SK-N-SH treated with all-trans-retinoic acid at 6 μM for 48 hours (cell line): ENCODE measurements around the gene ST6GALNAC5.
"Not testable (repeated sequence)": the region's sequence is repeated elsewhere in the genome, so short reads cannot be mapped to it uniquely, and the experiment has no call there.

Experiments used
- ATAC-seq: fragments of 200-7000 bp; cut with Tn5 transposase; 3 replicates; pipeline ENCODE4 v1.9.1; 2020; ENCODE audit warnings: mild to moderate bottlenecking, moderate library complexity
- ARNTL ChIP-seq: fragments of 450-650 bp; formaldehyde crosslinking; IDR thresholded peaks from 2 replicates; pipeline ENCODE4 v1.5.0; 2020; ENCODE audit warnings: low read depth, mild to moderate bottlenecking, moderate library complexity, borderline replicate concordance
- BACH2 ChIP-seq: fragments of 250-450 bp; sonication (Bioruptor Pico); IDR thresholded peaks from 2 replicates; pipeline ENCODE4 v1.9.0; 2021; ENCODE audit warnings: mild to moderate bottlenecking, borderline replicate concordance
- CREB5 ChIP-seq: fragments of 250-450 bp; sonication (Bioruptor Pico); IDR thresholded peaks from 2 replicates; pipeline ENCODE4 v1.5.1; 2020; ENCODE audit warnings: low read depth, mild to moderate bottlenecking, moderate library complexity
- CSDC2 ChIP-seq: fragments of 250-450 bp; sonication (Bioruptor Pico); IDR thresholded peaks from 2 replicates; pipeline ENCODE4 v1.5.0; 2020; ENCODE audit warnings: mild to moderate bottlenecking, moderate library complexity
- GLIS3 ChIP-seq: fragments of 250-450 bp; sonication (Bioruptor Pico); IDR thresholded peaks from 2 replicates; pipeline ENCODE4 v1.5.0; 2020; ENCODE audit warnings: mild to moderate bottlenecking, moderate library complexity
- ISL1 ChIP-seq: fragments of 250-450 bp; sonication (Bioruptor Pico); IDR thresholded peaks from 2 replicates; pipeline ENCODE4 v2.1.2; 2022; ENCODE audit warnings: mild to moderate bottlenecking, moderate library complexity
- OSR1 ChIP-seq: fragments of 250-450 bp; sonication (Bioruptor Pico); IDR thresholded peaks from 2 replicates; pipeline ENCODE4 v1.8.0; 2022; ENCODE audit warnings: moderate library complexity, mild to moderate bottlenecking, inconsistent platforms
- PATZ1 ChIP-seq: fragments of 250-450 bp; sonication (Bioruptor Pico); IDR thresholded peaks from 2 replicates; pipeline ENCODE4 v1.8.0; 2020; ENCODE audit warnings: mild to moderate bottlenecking, moderate library complexity, borderline replicate concordance
- POU6F1 ChIP-seq: fragments of 250-450 bp; sonication (Bioruptor Pico); IDR thresholded peaks from 2 replicates; pipeline ENCODE4 v1.8.0; 2021; ENCODE audit warnings: low read depth, mild to moderate bottlenecking, moderate library complexity, borderline replicate concordance
- SNAI2 ChIP-seq: fragments of 250-450 bp; sonication (Bioruptor Pico); IDR thresholded peaks from 2 replicates; pipeline ENCODE4 v1.5.0; 2020; ENCODE audit warnings: mild to moderate bottlenecking, moderate library complexity
- TCF4 ChIP-seq: fragments of 250-450 bp; sonication (Bioruptor Pico); IDR thresholded peaks from 2 replicates; pipeline ENCODE4 v1.8.0; 2021; ENCODE audit warnings: mild to moderate bottlenecking, moderate library complexity, borderline replicate concordance
- TOX ChIP-seq: fragments of 250-450 bp; sonication (Bioruptor Pico); IDR thresholded peaks from 2 replicates; pipeline ENCODE4 v1.8.0; 2021; ENCODE audit warnings: mild to moderate bottlenecking, moderate library complexity, borderline replicate concordance
- TSHZ2 ChIP-seq: fragments of 250-450 bp; sonication (Bioruptor Pico); IDR thresholded peaks from 2 replicates; pipeline ENCODE4 v1.5.0; 2020; ENCODE audit warnings: mild to moderate bottlenecking, moderate library complexity
- ZC3H10 ChIP-seq: fragments of 250-450 bp; sonication (Bioruptor Pico); IDR thresholded peaks from 2 replicates; pipeline ENCODE4 v1.5.1; 2021; ENCODE audit warnings: mild to moderate bottlenecking, moderate library complexity
- ZFP3 ChIP-seq: fragments of 250-450 bp; sonication (Bioruptor Pico); IDR thresholded peaks from 2 replicates; pipeline ENCODE4 v1.5.0; 2020; ENCODE audit warnings: mild to moderate bottlenecking, moderate library complexity
- ZNF565 ChIP-seq: fragments of 450-650 bp; formaldehyde crosslinking; conservative IDR thresholded peaks from 2 replicates; pipeline ENCODE4 v1.5.0; 2020; ENCODE audit warnings: low read depth, mild to moderate bottlenecking, moderate library complexity
- ZNF8 ChIP-seq: fragments of 450-650 bp; formaldehyde crosslinking; IDR thresholded peaks from 2 replicates; pipeline ENCODE4 v1.5.0; 2020; ENCODE audit warnings: mild to moderate bottlenecking, moderate library complexity

The ST6GALNAC5 gene

GRCh38 chr1:76959556-76959955 is 92.3 kb downstream of the ST6GALNAC5 start (continued):
- TF ChIP-seq ZFP3 (CRISPR knock-in tag) = no peak

- no peak; the same call in 1 of the 3 replicates for ATAC-seq
- no peak for TF ChIP-seq OSR1 (CRISPR knock-in tag)
Observed at GRCh38 chr1:76961181-76961819, 94.0 kb downstream of the ST6GALNAC5 start.

- TF ChIP-seq GLIS3 (CRISPR knock-in tag) (no peak), SNAI2 (CRISPR knock-in tag) (no peak), ZC3H10 (no peak), ZNF8 (CRISPR knock-in tag) (no peak), PATZ1 (no peak), TOX (CRISPR knock-in tag) (no peak), ARNTL (CRISPR knock-in tag) (no peak), CREB5 (CRISPR knock-in tag) (no peak), OSR1 (CRISPR knock-in tag) (no peak), BACH2 (CRISPR knock-in tag) (no peak), ZNF565 (CRISPR knock-in tag) (no peak), TSHZ2 (CRISPR knock-in tag) (no peak), ZFP3 (CRISPR knock-in tag) (no peak), TCF4 (CRISPR knock-in tag) (no peak), CSDC2 (CRISPR knock-in tag) (no peak), POU6F1 (CRISPR knock-in tag) (no peak)
- no peak for ATAC-seq
Observed at GRCh38 chr1:76961820-76962207, 94.5 kb downstream of the ST6GALNAC5 start.

- not testable (repeated sequence) for ATAC-seq
Observed at GRCh38 chr1:76981267-76981666, 114.0 kb downstream of the ST6GALNAC5 start.

GRCh38 chr1:76989976-76990375 is 122.7 kb downstream of the ST6GALNAC5 start:
- no peak for ATAC-seq
- no peak for TF ChIP-seq TSHZ2 (CRISPR knock-in tag)
- no peak for TF ChIP-seq ZNF565 (CRISPR knock-in tag)
- TF ChIP-seq ZNF8 (CRISPR knock-in tag) = no peak
- no peak for TF ChIP-seq ZFP3 (CRISPR knock-in tag)
- no peak for TF ChIP-seq OSR1 (CRISPR knock-in tag)
- no peak for TF ChIP-seq TCF4 (CRISPR knock-in tag)
- no peak for TF ChIP-seq ISL1 (CRISPR knock-in tag)
- TF ChIP-seq PATZ1 = no peak
- TF ChIP-seq ARNTL (CRISPR knock-in tag) = no peak
- no peak for TF ChIP-seq CREB5 (CRISPR knock-in tag)
